MCF 10A (cell line): Measurements from ENCODE around the gene ACE2. TPM values are rescaled to one million over a fixed set of nuclear protein-coding genes. Genes with fewer than 3 reads are reported as not detected.
"Not testable (repeated sequence)": the region's sequence is repeated elsewhere in the genome, so short reads cannot be mapped to it uniquely, and the experiment has no call there.

Experiments
- Bru-seq: library from RNA; stranded (reverse); fragments of 400-500 nt; gene quantifications from one replicate; lab custom pipeline; 2021; lab: Mats Ljungman, UMichigan
- BruChase-seq, 2 experiments: library from RNA; stranded (reverse); fragments of 400-500 nt; gene quantifications; one replicate each; lab custom pipeline; 2021; lab: Mats Ljungman, UMichigan
- BruUV-seq: library from RNA; stranded (reverse); fragments of 400-500 nt; replicated peaks from 2 replicates; lab custom pipeline; 2021; lab: Mats Ljungman, UMichigan
- CTCF ChIA-PET: fragments of 300-600 bp; sonication (Branson Sonifier 250); formaldehyde crosslinking; extraction: SDS; loops from one replicate; lab custom pipeline; 2021; ENCODE audit warnings: antibody characterized with exemption, inconsistent platforms; lab: Yijun Ruan, JAX
- POLR2A ChIA-PET: fragments of 300-600, 350-650 bp; sonication (Branson Sonifier 250); formaldehyde crosslinking; extraction: SDS; loops from one replicate; lab custom pipeline; 2020; ENCODE audit warnings: antibody characterized with exemption, inconsistent platforms; lab: Yijun Ruan, JAX
- DNase-seq: peaks from one replicate; pipeline ENCODE4 v3.0.0-alpha.2; 2018; ENCODE audit not compliant: unreplicated experiment
- H3K27ac Mint-ChIP-seq: one replicate; pipeline ENCODE4 v1.8.0; 2022; ENCODE audit warnings: mild to moderate bottlenecking, low read depth, mixed read lengths; ENCODE audit not compliant: unreplicated experiment
- H3K27me3 Mint-ChIP-seq: one replicate; pipeline ENCODE4 v1.8.0; 2022; ENCODE audit warnings: mixed read lengths; ENCODE audit not compliant: insufficient read depth, unreplicated experiment
- H3K36me3 Mint-ChIP-seq: one replicate; pipeline ENCODE4 v1.8.0; 2022; ENCODE audit warnings: mild to moderate bottlenecking, moderate library complexity, mixed read lengths; ENCODE audit not compliant: insufficient read depth, unreplicated experiment
- H3K4me1 Mint-ChIP-seq: one replicate; pipeline ENCODE4 v1.8.0; 2022; ENCODE audit warnings: mixed read lengths; ENCODE audit not compliant: insufficient read depth, unreplicated experiment
- H3K4me3 Mint-ChIP-seq: one replicate; pipeline ENCODE4 v1.8.0; 2022; ENCODE audit warnings: mild to moderate bottlenecking, moderate library complexity, mixed read lengths; ENCODE audit not compliant: unreplicated experiment
- H3K9me3 Mint-ChIP-seq: one replicate; pipeline ENCODE4 v1.8.0; 2022; ENCODE audit warnings: mixed read lengths; ENCODE audit not compliant: unreplicated experiment
- intact Hi-C: fragments of 100-400 bp; cut with micrococcal nuclease; formaldehyde crosslinking; loops from 2 replicates; pipeline ENCODE4 v1.14.1; 2022
- long read RNA-seq: library from polyadenylated mRNA; stranded (forward); transcript quantifications from one replicate; pipeline ENCODE4 v2.0.0, GENCODE V29; 2022
- total RNA-seq: library from RNA; stranded (reverse); gene quantifications from 2 replicates; pipeline ENCODE4 v1.2.3, GENCODE V29; 2022
- TF ChIP-seq, protein P1 (sequence below): fragments of 200-600 bp; IDR thresholded peaks from one replicate; pipeline ENCODE4 v1.8.0; 2022; ENCODE audit warnings: antibody characterized with exemption, mild to moderate bottlenecking; ENCODE audit not compliant: unreplicated experiment

Gene ACE2
- total RNA-seq (not detected in 2 replicates), Bru-seq, nascent RNA (not detected), BruChase-seq, experiment 1, labeled RNA remaining after a 6-hour chase (percentile 37 among the genes with signal in this experiment), BruChase-seq, experiment 2, labeled RNA remaining after a 2-hour chase (percentile 20 among the genes with signal in this experiment)
- long read RNA-seq = 0 reads

- DNase-seq = no peak
- H3K27ac Mint-ChIP-seq = no peak within 1 kb of the TSS
- ChIA-PET CTCF (interaction anchor here (0.6 kb wide), 1 partner anchor 15 kb away, joined by 4 read pairs; no protein-coding TSS in a partner anchor), POLR2A (no interaction called here)
- no TSS peak for BruUV-seq
- H3K4me3 Mint-ChIP-seq = no peak within 1 kb of the TSS
- no peaks in the 10 kb centered on the region for H3K4me1 Mint-ChIP-seq
- intact Hi-C loops = no loop called here
- H3K36me3 Mint-ChIP-seq = no peaks in the 10 kb centered on the region
- H3K9me3 Mint-ChIP-seq = no peaks in the 10 kb centered on the region
- TF ChIP-seq, protein P1, sequence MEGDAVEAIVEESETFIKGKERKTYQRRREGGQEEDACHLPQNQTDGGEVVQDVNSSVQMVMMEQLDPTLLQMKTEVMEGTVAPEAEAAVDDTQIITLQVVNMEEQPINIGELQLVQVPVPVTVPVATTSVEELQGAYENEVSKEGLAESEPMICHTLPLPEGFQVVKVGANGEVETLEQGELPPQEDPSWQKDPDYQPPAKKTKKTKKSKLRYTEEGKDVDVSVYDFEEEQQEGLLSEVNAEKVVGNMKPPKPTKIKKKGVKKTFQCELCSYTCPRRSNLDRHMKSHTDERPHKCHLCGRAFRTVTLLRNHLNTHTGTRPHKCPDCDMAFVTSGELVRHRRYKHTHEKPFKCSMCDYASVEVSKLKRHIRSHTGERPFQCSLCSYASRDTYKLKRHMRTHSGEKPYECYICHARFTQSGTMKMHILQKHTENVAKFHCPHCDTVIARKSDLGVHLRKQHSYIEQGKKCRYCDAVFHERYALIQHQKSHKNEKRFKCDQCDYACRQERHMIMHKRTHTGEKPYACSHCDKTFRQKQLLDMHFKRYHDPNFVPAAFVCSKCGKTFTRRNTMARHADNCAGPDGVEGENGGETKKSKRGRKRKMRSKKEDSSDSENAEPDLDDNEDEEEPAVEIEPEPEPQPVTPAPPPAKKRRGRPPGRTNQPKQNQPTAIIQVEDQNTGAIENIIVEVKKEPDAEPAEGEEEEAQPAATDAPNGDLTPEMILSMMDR = no peak
- H3K27me3 Mint-ChIP-seq = peaks cover 66% of the 10 kb centered on the region
Observed at GRCh38 chrX:15600745-15601144, at the start of gene ACE2. Gene ACE2 (minus strand): TSS chrX:15600960. CDS start chrX:15600911, 49 bp downstream.

DNA sequence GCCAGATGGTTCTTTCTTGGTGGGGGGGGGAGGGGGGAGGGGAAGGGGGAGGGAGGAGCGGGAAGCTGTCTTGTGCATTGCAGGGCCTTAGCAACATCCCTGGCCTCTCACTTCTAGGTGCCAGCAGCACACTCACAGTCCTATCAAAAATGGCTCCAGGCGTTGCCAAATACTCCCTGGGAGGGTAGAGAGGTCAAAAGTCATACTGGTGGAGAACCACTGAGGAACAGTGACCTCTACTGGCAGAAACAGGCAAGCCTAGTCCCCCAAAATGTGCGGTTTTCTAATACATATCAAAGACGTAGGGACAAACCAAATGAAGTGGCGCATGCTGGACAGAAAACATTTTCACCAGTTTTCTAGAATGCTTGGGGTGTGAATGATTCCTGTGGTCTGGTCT, 46.8 kb upstream of the ACE2 start:
- POLR2A ChIA-PET, H3K9me3 Mint-ChIP-seq, H3K27ac Mint-ChIP-seq, intact Hi-C loops, H3K4me1 Mint-ChIP-seq, H3K4me3 Mint-ChIP-seq, H3K36me3 Mint-ChIP-seq, DNase-seq, BruUV-seq: not testable (repeated sequence)
- H3K27me3 Mint-ChIP-seq = peaks cover 47% of the 10 kb centered on the region
- CTCF ChIA-PET = interaction anchor here (1.5 kb wide), 2 partner anchors 79 to 178 kb away, joined by 9 to 19 read pairs; no protein-coding TSS in a partner anchor

DNA sequence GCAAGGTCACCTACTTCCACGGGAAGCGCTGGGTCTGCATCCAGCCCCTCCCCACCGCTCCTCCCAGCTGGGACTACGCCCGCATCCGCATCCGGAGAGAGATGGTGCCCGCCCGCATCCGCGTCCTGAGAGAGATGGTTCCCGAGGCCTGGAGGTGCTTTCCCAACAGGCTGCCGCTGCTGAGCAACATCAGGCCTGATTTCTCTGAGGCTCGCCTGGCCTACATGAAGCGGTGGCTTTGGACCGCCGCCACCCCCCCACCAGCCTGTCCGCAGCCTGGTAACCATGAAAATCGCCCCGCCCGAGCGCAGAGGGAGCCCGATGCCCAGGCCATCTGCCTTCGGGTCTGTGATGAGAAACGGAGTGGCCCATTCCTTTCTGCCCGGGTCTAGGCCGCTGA, 45.8 kb upstream of the ACE2 start:
- Mint-ChIP-seq H3K4me1 (no peaks in the 10 kb centered on the region), H3K36me3 (no peaks in the 10 kb centered on the region), H3K27me3 (peaks cover 37% of the 10 kb centered on the region), H3K27ac (no peak overlapping the region), H3K9me3 (no peaks in the 10 kb centered on the region), H3K4me3 (no peak overlapping the region)
- CTCF ChIA-PET = interaction anchor here (0.7 to 0.8 kb wide), 2 partner anchors 20 to 298 kb away, joined by 3 read pairs; no protein-coding TSS in a partner anchor
- POLR2A ChIA-PET = no interaction called here
- no peak for DNase-seq
- no TSS peak for BruUV-seq
- TF ChIP-seq, protein P1 = no peak
- intact Hi-C loops = no loop called here

GRCh38 chrX:15646031-15646430, 45.3 kb upstream of the ACE2 start:
- TF ChIP-seq, protein P1 = no peak
- no peak for DNase-seq
- ChIA-PET POLR2A (no interaction called here), CTCF (interaction anchor here (0.7 to 0.8 kb wide), 2 partner anchors 19 to 297 kb away, joined by 3 read pairs; no protein-coding TSS in a partner anchor)
- intact Hi-C loops = no loop called here
- Mint-ChIP-seq H3K4me1 (no peaks in the 10 kb centered on the region), H3K27me3 (peaks cover 33% of the 10 kb centered on the region), H3K4me3 (no peak overlapping the region), H3K36me3 (no peaks in the 10 kb centered on the region), H3K9me3 (no peaks in the 10 kb centered on the region), H3K27ac (no peak overlapping the region)
- no TSS peak for BruUV-seq
